GM19023 (cell line): ENCODE results near the gene TBC1D4.
"Not testable (repeated sequence)": the region's sequence is repeated elsewhere in the genome, so short reads cannot be mapped to it uniquely, and the experiment has no call there.

ENCODE experiments used
- ATAC-seq: cut with Tn5 transposase; IDR thresholded peaks from one replicate; pipeline ENCODE4 v1.9.1; 2021; ENCODE audit warnings: mild to moderate bottlenecking, moderate library complexity; ENCODE audit not compliant: unreplicated experiment

Gene TBC1D4

GRCh38 chr13:75250526-75251178 lies 231.3 kb downstream of the TBC1D4 start:
- no peak for ATAC-seq

GRCh38 chr13:75245578-75245977 lies 236.4 kb downstream of the TBC1D4 start:
- not testable (repeated sequence) for ATAC-seq

- ATAC-seq: not testable (repeated sequence)
Observed at GRCh38 chr13:75240240-75240639, 241.7 kb downstream of the TBC1D4 start.

- ATAC-seq: no peak
Observed at GRCh38 chr13:75236774-75237173, 245.2 kb downstream of the TBC1D4 start.
